ENCODE results near the gene SEC11A.
"Not testable (repeated sequence)": the region's sequence is repeated elsewhere in the genome, so short reads cannot be mapped to it uniquely, and the experiment has no call there.

SEC11A gene

DNA sequence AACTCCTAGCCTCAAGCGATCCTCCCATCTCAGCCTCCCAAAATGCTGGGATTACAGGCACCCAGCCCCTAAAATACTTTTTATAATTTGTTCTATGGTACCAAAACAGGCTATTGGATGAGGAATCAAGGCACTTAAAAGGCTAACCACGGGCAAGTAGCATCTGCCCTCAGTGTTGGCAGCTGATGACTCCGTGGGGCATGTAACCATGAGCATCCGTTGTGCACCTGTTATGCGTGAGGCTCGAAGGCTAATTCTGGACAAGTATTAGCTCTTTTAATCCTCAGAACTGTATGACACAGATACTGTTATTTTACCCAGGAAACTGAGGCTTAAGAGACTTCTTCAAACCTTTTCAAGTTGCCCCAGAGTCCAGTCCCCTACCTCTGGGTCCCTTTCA lies 72.1 kb downstream of the SEC11A start:
- TF ChIP-seq, protein P1, sequence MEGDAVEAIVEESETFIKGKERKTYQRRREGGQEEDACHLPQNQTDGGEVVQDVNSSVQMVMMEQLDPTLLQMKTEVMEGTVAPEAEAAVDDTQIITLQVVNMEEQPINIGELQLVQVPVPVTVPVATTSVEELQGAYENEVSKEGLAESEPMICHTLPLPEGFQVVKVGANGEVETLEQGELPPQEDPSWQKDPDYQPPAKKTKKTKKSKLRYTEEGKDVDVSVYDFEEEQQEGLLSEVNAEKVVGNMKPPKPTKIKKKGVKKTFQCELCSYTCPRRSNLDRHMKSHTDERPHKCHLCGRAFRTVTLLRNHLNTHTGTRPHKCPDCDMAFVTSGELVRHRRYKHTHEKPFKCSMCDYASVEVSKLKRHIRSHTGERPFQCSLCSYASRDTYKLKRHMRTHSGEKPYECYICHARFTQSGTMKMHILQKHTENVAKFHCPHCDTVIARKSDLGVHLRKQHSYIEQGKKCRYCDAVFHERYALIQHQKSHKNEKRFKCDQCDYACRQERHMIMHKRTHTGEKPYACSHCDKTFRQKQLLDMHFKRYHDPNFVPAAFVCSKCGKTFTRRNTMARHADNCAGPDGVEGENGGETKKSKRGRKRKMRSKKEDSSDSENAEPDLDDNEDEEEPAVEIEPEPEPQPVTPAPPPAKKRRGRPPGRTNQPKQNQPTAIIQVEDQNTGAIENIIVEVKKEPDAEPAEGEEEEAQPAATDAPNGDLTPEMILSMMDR (IDR thresholded peaks at IDR 0.05), result no peak
- Histone ChIP-seq H3K27ac (no peak overlapping the region), H3K4me3 (no peak overlapping the region)
- DNase-seq (ENCODE audit: low spot score), result no peak

DNA sequence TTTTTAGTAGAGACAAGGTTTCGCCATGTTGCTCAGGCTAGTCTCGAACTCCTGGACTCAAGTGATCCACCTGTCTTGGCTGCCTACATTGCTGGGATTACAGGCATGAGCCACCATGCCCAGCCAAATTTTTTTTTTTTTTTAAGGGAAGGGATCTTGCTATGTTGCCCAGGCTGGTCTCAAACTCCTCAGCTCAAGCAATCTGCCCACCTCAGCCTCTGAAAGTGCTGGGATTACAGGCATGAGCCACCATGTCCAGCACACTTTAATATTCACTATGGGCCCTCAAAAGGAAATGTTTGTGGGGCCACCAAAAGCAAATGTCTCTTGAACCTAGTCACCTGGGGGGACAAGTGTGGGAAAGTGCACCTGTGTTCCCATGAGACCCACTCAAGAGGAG lies 73.3 kb downstream of the SEC11A start:
- H3K4me3 ChIP-seq; DNase-seq (ENCODE audit: low spot score); H3K27ac ChIP-seq: not testable (repeated sequence)

DNA sequence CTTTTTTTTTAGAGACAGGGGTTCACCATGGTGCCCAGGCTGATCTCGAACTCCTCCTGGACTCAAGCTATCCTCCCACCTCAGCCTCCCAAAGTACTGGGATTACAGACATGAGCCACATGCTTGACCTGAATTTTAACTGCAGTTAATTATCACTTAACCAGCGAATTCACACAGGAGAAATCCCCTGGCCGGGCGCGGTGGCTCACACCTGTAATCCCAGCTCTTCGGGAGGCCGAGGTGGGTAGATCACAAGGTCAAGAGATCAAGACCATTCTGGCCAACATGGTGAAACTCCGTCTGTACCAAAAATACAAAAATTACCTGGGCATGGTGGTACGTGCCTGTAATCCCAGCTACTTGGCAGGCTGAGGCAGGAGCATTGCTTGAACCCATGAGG lies 74.1 kb downstream of the SEC11A start:
- H3K4me3 ChIP-seq; H3K27ac ChIP-seq; DNase-seq (ENCODE audit: low spot score): not testable (repeated sequence)

DNA sequence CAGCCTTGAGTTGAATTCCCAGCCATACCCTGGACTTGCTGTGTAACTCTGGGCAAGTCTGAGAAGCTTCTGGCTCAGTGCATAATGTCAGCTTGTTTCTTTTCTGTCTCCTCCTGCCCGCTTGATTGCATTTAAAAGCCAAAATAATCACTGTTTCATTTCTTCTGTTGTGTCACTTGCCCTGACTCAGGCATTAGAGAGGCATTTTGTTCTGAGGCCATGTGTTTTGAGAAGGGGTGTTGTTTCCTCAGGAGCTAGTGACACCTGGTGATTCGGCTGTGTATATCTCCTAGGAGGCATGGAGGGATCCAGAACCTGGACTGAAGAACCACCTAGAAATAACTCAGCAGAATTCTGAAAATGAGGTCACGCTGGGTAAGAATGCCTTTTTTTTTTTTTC lies 77.8 kb downstream of the SEC11A start:
- TF ChIP-seq, protein P1 (IDR thresholded peaks at IDR 0.05), result no peak
- Histone ChIP-seq H3K27ac (no peak overlapping the region), H3K4me3 (no peak overlapping the region)
- no peak for DNase-seq (ENCODE audit: low spot score)

DNA sequence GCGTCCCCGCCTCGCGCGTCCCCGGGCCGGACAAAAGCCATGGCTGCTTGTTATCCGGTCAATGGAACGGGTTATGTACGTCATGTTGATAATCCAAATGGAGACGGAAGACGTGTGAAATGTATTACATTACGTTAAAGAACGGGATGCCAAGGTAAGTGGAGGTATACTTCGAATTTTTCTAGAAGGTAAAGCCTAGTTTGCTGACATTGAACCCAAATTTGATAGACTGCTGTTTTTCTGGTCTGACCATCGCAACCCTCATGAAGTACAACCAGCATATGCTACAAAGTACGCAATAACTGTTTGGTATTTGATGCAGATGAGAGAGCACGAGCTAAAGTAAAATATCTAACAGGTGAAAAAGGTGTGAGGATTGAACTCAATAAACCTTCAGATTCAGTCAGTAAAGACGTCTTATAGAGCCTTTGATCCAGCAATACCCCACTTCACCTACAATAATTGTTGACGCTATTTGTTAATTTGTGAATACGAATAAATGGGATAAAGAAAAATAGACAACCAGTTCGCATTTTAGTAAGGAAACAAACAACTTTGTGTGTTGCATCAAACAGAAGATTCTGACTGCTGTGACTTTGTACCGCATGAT lies 81.6 kb downstream of the SEC11A start:
- H3K27ac ChIP-seq, result peak overlapping the region; percentile 84 to 97
- TF ChIP-seq, protein P1 (IDR thresholded peaks at IDR 0.05), result no peak
- no peak for DNase-seq (ENCODE audit: low spot score)

DNA sequence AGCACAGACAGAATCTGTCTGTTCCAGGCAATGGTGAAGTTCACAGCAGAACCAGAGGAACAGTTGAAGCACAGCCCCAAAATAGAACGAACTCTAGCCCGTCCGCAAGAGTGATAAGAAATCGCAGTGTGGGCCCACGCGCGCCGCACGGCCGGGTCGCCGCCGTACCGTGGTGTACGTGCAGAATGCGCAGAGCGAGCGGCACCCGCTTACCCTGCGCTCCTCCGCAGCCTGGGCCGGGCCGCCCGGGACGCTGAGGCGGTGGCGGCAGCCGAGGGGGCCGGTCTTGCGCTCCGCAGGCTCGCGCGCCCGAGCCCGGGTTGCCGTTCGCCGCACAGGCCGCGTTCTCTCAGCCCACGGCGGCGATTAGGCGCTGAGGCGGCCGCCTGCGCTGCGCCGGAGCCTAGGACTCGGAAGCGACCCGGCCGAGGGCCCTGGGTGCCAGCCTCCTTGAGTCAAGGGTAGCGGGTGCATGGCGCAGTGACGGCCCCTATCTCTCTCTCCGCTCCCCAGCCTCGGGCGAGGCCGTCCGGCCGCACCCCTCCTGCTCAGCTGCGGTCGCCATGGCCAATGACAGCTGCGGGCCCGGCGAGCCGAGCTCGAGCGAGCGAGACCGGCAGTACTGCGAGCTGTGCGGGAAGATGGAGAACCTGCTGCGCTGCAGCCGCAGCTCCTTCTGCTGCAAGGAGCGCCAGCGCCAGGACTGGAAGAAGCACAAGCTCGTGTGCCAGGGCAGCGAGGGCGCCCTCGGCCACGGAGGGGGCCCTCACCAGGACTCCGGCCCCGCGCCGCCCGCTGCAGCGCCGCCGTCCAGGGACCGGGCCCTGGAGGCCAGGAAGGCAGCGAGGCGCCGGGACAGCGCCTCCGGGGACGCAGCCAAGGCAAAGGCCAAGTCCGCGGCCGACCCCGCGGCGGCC lies 82.4 kb downstream of the SEC11A start:
- Histone ChIP-seq H3K27ac (peak overlapping the region; percentile 84 to 97), H3K4me3 (peak overlapping the region; percentile 89)
- TF ChIP-seq, protein P1 (IDR thresholded peaks at IDR 0.05), result no peak
- DNase-seq (ENCODE audit: low spot score), result peak; percentile 86

More for the DNA sequence above, 81.6 kb downstream of the SEC11A start:
- peak overlapping the region; percentile 89 for H3K4me3 ChIP-seq

DNA sequence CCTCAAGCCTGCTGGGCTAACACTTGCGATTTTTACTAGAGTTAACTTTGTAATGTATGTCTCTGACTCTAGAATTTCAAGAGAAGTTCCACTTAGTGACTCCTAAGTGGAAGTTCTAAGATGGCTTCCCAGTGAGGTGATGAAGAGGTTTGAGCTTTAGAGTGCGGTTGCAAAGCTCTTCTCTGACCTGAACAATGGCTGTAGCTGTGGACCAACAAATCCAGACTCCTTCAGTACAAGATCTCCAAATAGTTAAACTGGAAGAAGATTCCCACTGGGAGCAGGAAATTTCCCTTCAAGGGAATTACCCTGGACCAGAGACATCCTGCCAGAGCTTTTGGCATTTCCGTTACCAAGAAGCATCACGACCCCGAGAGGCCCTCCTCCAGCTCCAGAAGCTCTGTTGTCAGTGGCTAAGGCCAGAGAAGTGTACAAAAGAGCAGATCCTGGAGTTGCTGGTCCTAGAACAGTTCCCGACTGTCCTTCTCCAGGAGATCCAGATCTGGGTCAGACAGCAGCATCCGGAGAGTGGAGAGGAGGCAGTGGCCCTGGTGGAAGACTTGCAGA lies 84.2 kb downstream of the SEC11A start:
- TF ChIP-seq, protein P1 (IDR thresholded peaks at IDR 0.05), result no peak
- DNase-seq (ENCODE audit: low spot score), result no peak

DNA sequence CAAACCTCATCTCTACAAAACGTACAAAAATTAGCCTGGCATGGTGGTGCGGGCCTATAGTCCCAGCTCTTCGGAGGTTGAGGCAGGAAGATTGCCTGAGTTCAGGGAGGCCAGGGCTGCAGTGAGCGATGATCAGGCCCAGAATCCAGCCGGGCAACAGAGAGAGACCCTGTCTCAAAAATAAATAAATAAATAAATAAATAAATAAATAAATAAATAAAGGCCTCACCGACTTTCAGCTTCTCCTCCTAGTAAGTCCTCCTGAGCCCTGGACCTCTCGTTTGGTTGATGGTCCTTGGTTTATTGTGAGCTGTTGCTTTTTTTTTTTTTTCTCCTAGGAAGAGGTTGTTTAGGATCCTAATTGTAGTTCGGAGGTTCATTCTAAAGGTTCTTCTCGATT lies 86.9 kb downstream of the SEC11A start:
- DNase-seq (ENCODE audit: low spot score), result no peak
- TF ChIP-seq, protein P1 (IDR thresholded peaks at IDR 0.05), result no peak

More for the DNA sequence above, 84.2 kb downstream of the SEC11A start:
- Histone ChIP-seq H3K27ac (peak overlapping the region; percentile 84 to 97), H3K4me3 (peak overlapping the region; percentile 89)

More for the DNA sequence above, 86.9 kb downstream of the SEC11A start:
- Histone ChIP-seq H3K4me3 (no peak overlapping the region), H3K27ac (no peak overlapping the region)
